ENCODE data around the gene SH2B2.

The SH2B2 gene

DNA sequence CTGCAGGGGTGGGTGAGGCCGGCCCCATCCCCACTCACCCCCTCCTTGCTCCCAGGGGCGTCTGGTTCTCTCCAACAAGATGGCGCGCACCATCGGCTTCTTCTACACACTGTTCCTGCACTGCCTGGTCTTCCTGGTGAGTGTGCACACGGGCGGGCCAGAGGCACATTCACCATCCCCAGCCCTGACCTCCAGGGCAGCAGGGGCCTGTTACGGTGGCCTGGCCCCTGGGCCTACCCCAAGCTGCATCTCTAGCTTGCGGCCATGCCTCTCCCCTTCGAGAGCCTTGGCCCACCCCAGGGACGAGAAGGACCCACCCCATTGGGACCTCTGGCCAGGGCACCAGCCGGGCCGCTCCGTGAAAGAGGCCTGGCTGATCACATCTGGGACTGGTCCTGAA, 4.9 kb upstream of the SH2B2 start:
- no peak for TF ChIP-seq CSDC2 (CRISPR knock-in tag; IDR thresholded peaks at IDR 0.05)
- TF ChIP-seq ZC3H10 (CRISPR knock-in tag; IDR thresholded peaks at IDR 0.05), result no peak
- ATAC-seq, result no peak

DNA sequence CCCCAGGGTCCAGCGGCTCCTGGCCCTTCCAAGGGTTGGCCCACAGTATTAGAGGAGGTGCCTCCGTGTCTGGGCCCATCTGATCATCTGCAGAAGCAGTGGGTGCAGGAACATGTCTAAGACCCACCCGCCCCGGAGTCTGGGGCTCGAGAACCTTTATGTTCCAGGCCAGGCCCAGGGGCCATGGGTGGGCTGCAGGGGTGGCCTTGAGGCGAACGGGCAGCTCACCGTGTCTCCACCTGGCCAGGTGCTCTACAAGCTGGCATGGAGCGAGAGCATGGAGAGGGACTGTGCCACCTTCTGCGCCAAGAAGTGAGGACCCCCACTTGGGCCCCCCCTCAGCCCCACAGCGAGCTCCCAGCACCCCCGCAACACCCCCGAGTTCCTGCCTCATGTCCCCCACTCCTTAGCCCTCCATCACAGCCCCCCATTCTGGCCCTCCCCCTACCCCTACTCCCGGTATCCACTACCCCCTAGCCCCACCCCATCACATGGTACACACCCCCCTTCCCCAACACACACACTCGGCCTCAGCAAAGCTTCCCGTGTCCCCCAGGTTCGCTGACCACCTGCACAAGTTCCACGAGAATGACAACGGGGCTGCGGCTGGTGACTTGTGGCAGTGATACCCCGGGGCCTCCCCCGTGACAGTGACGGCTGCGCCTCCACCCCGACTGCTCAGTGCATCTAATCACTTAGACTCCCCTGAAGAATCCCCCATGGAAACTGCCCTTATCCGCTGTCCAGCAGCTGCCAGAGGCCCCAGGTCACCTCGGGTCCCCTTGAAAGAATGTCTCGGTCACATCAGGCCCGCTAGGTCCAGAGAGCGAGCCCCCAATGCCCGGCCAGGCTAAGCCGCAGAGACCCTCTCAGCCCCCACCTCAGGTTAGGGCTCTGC, 4.0 kb upstream of the SH2B2 start:
- ATAC-seq, result no peak
- TF ChIP-seq ZC3H10 (CRISPR knock-in tag; IDR thresholded peaks at IDR 0.05) (no peak), ZNF8 (CRISPR knock-in tag; IDR thresholded peaks at IDR 0.05) (no peak), ISL1 (CRISPR knock-in tag; IDR thresholded peaks at IDR 0.05) (no peak), BACH2 (CRISPR knock-in tag; IDR thresholded peaks at IDR 0.05; ENCODE audit: borderline replicate concordance) (no peak), ZNF565 (CRISPR knock-in tag; conservative IDR thresholded peaks at IDR 0.05; ENCODE audit: low read depth) (no peak), RARB (CRISPR knock-in tag; IDR thresholded peaks at IDR 0.05) (no peak), OSR1 (CRISPR knock-in tag; IDR thresholded peaks at IDR 0.05) (no peak), PPARA (CRISPR knock-in tag; IDR thresholded peaks at IDR 0.05; ENCODE audit: borderline replicate concordance) (no peak), ARNTL (CRISPR knock-in tag; IDR thresholded peaks at IDR 0.05; ENCODE audit: borderline replicate concordance, low read depth) (no peak), ZNF70 (CRISPR knock-in tag; IDR thresholded peaks at IDR 0.05) (no peak), ZFP30 (CRISPR knock-in tag; IDR thresholded peaks at IDR 0.05) (no peak), CSDC2 (CRISPR knock-in tag; IDR thresholded peaks at IDR 0.05) (no peak), ESRRG (CRISPR knock-in tag; IDR thresholded peaks at IDR 0.05) (no peak), TOX (CRISPR knock-in tag; IDR thresholded peaks at IDR 0.05; ENCODE audit: borderline replicate concordance) (no peak), SNAI2 (CRISPR knock-in tag; IDR thresholded peaks at IDR 0.05) (no peak)
- TF ChIP-seq, protein P1, sequence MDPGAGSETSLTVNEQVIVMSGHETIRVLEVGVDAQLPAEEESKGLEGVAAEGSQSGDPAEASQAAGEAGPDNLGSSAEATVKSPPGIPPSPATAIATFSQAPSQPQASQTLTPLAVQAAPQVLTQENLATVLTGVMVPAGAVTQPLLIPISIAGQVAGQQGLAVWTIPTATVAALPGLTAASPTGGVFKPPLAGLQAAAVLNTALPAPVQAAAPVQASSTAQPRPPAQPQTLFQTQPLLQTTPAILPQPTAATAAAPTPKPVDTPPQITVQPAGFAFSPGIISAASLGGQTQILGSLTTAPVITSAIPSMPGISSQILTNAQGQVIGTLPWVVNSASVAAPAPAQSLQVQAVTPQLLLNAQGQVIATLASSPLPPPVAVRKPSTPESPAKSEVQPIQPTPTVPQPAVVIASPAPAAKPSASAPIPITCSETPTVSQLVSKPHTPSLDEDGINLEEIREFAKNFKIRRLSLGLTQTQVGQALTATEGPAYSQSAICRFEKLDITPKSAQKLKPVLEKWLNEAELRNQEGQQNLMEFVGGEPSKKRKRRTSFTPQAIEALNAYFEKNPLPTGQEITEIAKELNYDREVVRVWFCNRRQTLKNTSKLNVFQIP (CRISPR knock-in tag; IDR thresholded peaks at IDR 0.05; ENCODE audit: borderline replicate concordance, low read depth), result no peak
- TF ChIP-seq, protein P2, sequence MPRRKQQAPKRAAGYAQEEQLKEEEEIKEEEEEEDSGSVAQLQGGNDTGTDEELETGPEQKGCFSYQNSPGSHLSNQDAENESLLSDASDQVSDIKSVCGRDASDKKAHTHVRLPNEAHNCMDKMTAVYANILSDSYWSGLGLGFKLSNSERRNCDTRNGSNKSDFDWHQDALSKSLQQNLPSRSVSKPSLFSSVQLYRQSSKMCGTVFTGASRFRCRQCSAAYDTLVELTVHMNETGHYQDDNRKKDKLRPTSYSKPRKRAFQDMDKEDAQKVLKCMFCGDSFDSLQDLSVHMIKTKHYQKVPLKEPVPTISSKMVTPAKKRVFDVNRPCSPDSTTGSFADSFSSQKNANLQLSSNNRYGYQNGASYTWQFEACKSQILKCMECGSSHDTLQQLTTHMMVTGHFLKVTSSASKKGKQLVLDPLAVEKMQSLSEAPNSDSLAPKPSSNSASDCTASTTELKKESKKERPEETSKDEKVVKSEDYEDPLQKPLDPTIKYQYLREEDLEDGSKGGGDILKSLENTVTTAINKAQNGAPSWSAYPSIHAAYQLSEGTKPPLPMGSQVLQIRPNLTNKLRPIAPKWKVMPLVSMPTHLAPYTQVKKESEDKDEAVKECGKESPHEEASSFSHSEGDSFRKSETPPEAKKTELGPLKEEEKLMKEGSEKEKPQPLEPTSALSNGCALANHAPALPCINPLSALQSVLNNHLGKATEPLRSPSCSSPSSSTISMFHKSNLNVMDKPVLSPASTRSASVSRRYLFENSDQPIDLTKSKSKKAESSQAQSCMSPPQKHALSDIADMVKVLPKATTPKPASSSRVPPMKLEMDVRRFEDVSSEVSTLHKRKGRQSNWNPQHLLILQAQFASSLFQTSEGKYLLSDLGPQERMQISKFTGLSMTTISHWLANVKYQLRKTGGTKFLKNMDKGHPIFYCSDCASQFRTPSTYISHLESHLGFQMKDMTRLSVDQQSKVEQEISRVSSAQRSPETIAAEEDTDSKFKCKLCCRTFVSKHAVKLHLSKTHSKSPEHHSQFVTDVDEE (CRISPR knock-in tag; IDR thresholded peaks at IDR 0.05), result no peak
- TF ChIP-seq, protein P3, sequence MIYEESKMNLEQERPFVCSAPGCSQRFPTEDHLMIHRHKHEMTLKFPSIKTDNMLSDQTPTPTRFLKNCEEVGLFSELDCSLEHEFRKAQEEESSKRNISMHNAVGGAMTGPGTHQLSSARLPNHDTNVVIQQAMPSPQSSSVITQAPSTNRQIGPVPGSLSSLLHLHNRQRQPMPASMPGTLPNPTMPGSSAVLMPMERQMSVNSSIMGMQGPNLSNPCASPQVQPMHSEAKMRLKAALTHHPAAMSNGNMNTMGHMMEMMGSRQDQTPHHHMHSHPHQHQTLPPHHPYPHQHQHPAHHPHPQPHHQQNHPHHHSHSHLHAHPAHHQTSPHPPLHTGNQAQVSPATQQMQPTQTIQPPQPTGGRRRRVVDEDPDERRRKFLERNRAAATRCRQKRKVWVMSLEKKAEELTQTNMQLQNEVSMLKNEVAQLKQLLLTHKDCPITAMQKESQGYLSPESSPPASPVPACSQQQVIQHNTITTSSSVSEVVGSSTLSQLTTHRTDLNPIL (CRISPR knock-in tag; IDR thresholded peaks at IDR 0.05; ENCODE audit: low read depth), result no peak

DNA sequence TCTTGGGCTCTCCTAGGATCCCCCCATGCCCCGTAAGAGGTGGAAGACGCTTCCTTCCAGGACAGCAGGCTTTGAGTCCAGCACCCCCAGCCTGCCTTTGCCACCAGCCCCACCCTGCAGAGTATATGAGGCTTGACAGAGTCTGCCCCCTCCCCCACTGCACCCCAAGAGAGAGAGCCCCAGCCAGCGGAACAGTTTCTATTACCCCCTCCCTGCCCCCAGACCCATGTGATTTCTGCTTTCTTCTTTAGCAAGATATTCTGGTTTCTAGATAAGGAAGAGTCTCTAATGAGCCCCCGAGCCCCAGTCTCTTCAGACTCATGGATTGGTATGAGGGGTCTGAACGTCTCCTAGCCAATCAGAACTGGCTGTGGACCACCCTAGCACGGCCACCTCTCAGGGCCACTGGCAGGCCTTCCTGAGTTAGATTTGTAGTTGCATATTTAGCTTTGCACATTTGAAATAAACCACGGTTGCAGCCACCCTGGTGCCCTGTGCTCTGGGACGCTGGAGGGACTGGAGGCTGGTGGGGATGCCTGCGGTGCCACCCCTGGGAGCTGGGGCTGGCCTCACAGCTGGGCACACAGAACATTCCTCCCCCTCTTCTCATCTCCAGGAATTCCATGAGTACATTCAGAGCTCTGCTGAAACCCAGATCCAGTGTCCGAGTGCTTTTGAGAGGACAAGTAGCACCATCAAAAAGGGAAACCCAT, 3.0 kb upstream of the SH2B2 start:
- no peak for ATAC-seq
- TF ChIP-seq ZFP3 (CRISPR knock-in tag; IDR thresholded peaks at IDR 0.05) (no peak), ZNF70 (CRISPR knock-in tag; IDR thresholded peaks at IDR 0.05) (no peak), ZNF565 (CRISPR knock-in tag; conservative IDR thresholded peaks at IDR 0.05; ENCODE audit: low read depth) (no peak), GLIS3 (CRISPR knock-in tag; IDR thresholded peaks at IDR 0.05) (no peak), ESRRG (CRISPR knock-in tag; IDR thresholded peaks at IDR 0.05) (no peak), CSDC2 (CRISPR knock-in tag; IDR thresholded peaks at IDR 0.05) (no peak), ZC3H10 (CRISPR knock-in tag; IDR thresholded peaks at IDR 0.05) (no peak), ISL1 (CRISPR knock-in tag; IDR thresholded peaks at IDR 0.05) (no peak), ARNTL (CRISPR knock-in tag; IDR thresholded peaks at IDR 0.05; ENCODE audit: borderline replicate concordance, low read depth) (no peak), RARB (CRISPR knock-in tag; IDR thresholded peaks at IDR 0.05) (no peak), BACH2 (CRISPR knock-in tag; IDR thresholded peaks at IDR 0.05; ENCODE audit: borderline replicate concordance) (no peak), PPARA (CRISPR knock-in tag; IDR thresholded peaks at IDR 0.05; ENCODE audit: borderline replicate concordance) (no peak), SNAI2 (CRISPR knock-in tag; IDR thresholded peaks at IDR 0.05) (no peak), TOX (CRISPR knock-in tag; IDR thresholded peaks at IDR 0.05; ENCODE audit: borderline replicate concordance) (no peak), OSR1 (CRISPR knock-in tag; IDR thresholded peaks at IDR 0.05) (no peak), ZNF8 (CRISPR knock-in tag; IDR thresholded peaks at IDR 0.05) (no peak), TCF4 (CRISPR knock-in tag; IDR thresholded peaks at IDR 0.05; ENCODE audit: borderline replicate concordance) (no peak)
- TF ChIP-seq, protein P1 (CRISPR knock-in tag; IDR thresholded peaks at IDR 0.05; ENCODE audit: borderline replicate concordance, low read depth), result no peak
- TF ChIP-seq, protein P4, sequence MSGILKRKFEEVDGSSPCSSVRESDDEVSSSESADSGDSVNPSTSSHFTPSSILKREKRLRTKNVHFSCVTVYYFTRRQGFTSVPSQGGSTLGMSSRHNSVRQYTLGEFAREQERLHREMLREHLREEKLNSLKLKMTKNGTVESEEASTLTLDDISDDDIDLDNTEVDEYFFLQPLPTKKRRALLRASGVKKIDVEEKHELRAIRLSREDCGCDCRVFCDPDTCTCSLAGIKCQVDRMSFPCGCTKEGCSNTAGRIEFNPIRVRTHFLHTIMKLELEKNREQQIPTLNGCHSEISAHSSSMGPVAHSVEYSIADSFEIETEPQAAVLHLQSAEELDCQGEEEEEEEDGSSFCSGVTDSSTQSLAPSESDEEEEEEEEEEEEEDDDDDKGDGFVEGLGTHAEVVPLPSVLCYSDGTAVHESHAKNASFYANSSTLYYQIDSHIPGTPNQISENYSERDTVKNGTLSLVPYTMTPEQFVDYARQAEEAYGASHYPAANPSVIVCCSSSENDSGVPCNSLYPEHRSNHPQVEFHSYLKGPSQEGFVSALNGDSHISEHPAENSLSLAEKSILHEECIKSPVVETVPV (CRISPR knock-in tag; IDR thresholded peaks at IDR 0.05), result no peak
- TF ChIP-seq, protein P2 (CRISPR knock-in tag; IDR thresholded peaks at IDR 0.05), result no peak
